ENCODE results near the gene HTATSF1.

HTATSF1 gene

DNA sequence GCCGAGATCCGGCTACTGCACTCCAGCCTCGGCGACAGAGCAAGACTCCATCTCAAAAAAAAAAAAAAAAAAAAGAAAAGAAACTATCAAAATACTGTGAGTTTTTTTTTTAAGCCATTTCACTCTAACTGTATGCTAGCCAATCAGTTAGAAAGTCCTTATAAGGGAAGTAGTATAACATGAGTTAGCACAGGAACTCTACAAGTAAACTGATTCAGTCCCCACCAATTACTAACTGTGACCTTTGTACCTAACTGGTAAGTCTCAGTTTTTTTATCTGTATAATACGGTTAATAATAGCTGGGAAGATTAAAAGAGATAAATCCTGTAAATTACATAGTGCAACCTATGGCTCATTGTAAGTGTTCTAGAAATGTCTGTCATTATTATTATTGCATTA, 44.8 kb upstream of the HTATSF1 start:
- TF ChIP-seq, protein P1, sequence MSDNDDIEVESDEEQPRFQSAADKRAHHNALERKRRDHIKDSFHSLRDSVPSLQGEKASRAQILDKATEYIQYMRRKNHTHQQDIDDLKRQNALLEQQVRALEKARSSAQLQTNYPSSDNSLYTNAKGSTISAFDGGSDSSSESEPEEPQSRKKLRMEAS (IDR thresholded peaks at IDR 0.05): no peak
- no peak for TF ChIP-seq CREB1 (IDR thresholded peaks at IDR 0.05; ENCODE audit: low read depth)

DNA sequence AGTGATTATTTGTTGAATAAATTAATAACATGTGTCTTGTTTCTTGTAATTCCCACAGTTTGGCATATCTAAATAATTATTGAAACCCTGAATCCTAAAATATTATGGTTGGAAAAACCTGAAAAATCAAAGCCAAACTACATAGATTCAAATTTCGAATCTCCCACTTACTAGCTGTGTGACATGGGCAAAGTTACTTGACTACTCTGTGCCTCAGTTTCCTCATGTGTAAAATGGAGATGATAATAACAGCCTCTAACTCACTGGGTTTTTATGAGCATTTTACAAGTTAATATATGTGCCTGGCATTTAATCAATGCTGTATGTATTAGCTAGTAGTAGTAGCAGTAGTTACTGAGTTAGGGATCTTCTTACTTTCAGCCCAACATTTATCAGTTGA, 44.3 kb upstream of the HTATSF1 start:
- no peak for TF ChIP-seq TAF1 (IDR thresholded peaks at IDR 0.05; ENCODE audit: low read depth)
- TF ChIP-seq TEAD4 (IDR thresholded peaks at IDR 0.05): no peak
- no peak for TF ChIP-seq ZBTB7A (IDR thresholded peaks at IDR 0.05; ENCODE audit: low read depth)
- no peak for TF ChIP-seq YY1 (IDR thresholded peaks at IDR 0.05; ENCODE audit: low read depth)

DNA sequence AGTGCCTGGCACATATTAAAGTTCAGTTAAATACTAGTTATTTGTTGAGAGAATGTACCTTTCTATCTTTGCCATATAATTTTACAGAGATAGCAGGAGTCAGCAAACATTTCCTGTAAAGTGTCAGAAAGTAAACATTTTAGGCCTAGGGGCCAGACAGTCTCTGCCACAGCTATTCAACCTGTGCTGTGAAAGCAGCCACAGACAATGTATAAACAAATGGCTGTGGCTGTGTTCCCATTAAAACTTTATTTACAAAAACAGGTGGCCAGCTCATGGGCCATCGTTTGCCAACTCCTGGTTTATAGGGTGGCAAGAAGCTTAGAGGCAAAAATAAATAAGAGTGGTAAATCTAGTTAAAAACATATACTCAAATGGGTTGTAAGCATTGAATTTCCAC, 43.6 kb upstream of the HTATSF1 start:
- TF ChIP-seq TAF1 (IDR thresholded peaks at IDR 0.05; ENCODE audit: low read depth): no peak
- TF ChIP-seq, protein P1 (IDR thresholded peaks at IDR 0.05): no peak
- no peak for TF ChIP-seq TCF12 (IDR thresholded peaks at IDR 0.05; ENCODE audit: low read depth)
- TF ChIP-seq ZBTB7A (IDR thresholded peaks at IDR 0.05; ENCODE audit: low read depth): no peak
- no peak for TF ChIP-seq EP300 (IDR thresholded peaks at IDR 0.05; ENCODE audit: borderline replicate concordance)
- no peak for TF ChIP-seq RAD21 (IDR thresholded peaks at IDR 0.05; ENCODE audit: low read depth)
- TF ChIP-seq TEAD4 (IDR thresholded peaks at IDR 0.05): no peak
- no peak for TF ChIP-seq YY1 (IDR thresholded peaks at IDR 0.05; ENCODE audit: low read depth)
- TF ChIP-seq NFIC (IDR thresholded peaks at IDR 0.05): no peak
- TF ChIP-seq EGR1 (IDR thresholded peaks at IDR 0.05): no peak
- TF ChIP-seq, protein P2, sequence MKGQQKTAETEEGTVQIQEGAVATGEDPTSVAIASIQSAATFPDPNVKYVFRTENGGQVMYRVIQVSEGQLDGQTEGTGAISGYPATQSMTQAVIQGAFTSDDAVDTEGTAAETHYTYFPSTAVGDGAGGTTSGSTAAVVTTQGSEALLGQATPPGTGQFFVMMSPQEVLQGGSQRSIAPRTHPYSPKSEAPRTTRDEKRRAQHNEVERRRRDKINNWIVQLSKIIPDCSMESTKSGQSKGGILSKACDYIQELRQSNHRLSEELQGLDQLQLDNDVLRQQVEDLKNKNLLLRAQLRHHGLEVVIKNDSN (IDR thresholded peaks at IDR 0.05): no peak
- TF ChIP-seq, protein P3, sequence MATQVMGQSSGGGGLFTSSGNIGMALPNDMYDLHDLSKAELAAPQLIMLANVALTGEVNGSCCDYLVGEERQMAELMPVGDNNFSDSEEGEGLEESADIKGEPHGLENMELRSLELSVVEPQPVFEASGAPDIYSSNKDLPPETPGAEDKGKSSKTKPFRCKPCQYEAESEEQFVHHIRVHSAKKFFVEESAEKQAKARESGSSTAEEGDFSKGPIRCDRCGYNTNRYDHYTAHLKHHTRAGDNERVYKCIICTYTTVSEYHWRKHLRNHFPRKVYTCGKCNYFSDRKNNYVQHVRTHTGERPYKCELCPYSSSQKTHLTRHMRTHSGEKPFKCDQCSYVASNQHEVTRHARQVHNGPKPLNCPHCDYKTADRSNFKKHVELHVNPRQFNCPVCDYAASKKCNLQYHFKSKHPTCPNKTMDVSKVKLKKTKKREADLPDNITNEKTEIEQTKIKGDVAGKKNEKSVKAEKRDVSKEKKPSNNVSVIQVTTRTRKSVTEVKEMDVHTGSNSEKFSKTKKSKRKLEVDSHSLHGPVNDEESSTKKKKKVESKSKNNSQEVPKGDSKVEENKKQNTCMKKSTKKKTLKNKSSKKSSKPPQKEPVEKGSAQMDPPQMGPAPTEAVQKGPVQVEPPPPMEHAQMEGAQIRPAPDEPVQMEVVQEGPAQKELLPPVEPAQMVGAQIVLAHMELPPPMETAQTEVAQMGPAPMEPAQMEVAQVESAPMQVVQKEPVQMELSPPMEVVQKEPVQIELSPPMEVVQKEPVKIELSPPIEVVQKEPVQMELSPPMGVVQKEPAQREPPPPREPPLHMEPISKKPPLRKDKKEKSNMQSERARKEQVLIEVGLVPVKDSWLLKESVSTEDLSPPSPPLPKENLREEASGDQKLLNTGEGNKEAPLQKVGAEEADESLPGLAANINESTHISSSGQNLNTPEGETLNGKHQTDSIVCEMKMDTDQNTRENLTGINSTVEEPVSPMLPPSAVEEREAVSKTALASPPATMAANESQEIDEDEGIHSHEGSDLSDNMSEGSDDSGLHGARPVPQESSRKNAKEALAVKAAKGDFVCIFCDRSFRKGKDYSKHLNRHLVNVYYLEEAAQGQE (IDR thresholded peaks at IDR 0.05; ENCODE audit: low read depth): no peak
- no peak for TF ChIP-seq FOXM1 (IDR thresholded peaks at IDR 0.05; ENCODE audit: borderline replicate concordance, low read depth)
- no peak for TF ChIP-seq CREB1 (IDR thresholded peaks at IDR 0.05; ENCODE audit: low read depth)
- no peak for TF ChIP-seq CEBPB (IDR thresholded peaks at IDR 0.05)

DNA sequence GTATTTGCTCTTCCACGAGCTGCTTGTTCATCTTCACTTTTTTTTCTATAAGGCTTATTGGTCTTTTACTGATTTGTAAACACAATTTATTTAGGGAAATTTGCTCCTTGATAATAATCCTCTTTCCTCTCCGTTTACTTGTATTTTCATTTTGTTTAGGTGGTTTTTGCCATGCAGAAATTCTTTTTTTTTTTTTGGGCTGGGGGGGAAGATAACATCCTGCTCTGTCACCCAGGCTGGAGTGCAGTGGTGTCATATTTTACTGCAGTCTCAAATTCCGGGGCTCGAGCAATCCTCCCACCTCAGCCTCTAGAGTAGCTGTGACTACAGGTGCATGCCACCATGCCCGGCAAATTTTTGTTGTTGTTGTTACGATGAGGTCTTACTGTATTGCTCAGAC, 41.3 kb upstream of the HTATSF1 start:
- no peak for TF ChIP-seq ZBTB7A (IDR thresholded peaks at IDR 0.05; ENCODE audit: low read depth)
- no peak for TF ChIP-seq CREB1 (IDR thresholded peaks at IDR 0.05; ENCODE audit: low read depth)
- no peak for TF ChIP-seq RAD21 (IDR thresholded peaks at IDR 0.05; ENCODE audit: low read depth)
- TF ChIP-seq NFIC (IDR thresholded peaks at IDR 0.05): no peak
- TF ChIP-seq TAF1 (IDR thresholded peaks at IDR 0.05; ENCODE audit: low read depth): no peak
- TF ChIP-seq TCF12 (IDR thresholded peaks at IDR 0.05; ENCODE audit: low read depth): no peak
- TF ChIP-seq TEAD4 (IDR thresholded peaks at IDR 0.05): no peak
- TF ChIP-seq, protein P3 (IDR thresholded peaks at IDR 0.05; ENCODE audit: low read depth): no peak
- no peak for TF ChIP-seq CEBPB (IDR thresholded peaks at IDR 0.05)
- no peak for TF ChIP-seq EP300 (IDR thresholded peaks at IDR 0.05; ENCODE audit: borderline replicate concordance)
- TF ChIP-seq EGR1 (IDR thresholded peaks at IDR 0.05): no peak
- TF ChIP-seq, protein P2 (IDR thresholded peaks at IDR 0.05): no peak
- no peak for TF ChIP-seq FOXM1 (IDR thresholded peaks at IDR 0.05; ENCODE audit: borderline replicate concordance, low read depth)
- no peak for TF ChIP-seq YY1 (IDR thresholded peaks at IDR 0.05; ENCODE audit: low read depth)
- TF ChIP-seq, protein P1 (IDR thresholded peaks at IDR 0.05): no peak

DNA sequence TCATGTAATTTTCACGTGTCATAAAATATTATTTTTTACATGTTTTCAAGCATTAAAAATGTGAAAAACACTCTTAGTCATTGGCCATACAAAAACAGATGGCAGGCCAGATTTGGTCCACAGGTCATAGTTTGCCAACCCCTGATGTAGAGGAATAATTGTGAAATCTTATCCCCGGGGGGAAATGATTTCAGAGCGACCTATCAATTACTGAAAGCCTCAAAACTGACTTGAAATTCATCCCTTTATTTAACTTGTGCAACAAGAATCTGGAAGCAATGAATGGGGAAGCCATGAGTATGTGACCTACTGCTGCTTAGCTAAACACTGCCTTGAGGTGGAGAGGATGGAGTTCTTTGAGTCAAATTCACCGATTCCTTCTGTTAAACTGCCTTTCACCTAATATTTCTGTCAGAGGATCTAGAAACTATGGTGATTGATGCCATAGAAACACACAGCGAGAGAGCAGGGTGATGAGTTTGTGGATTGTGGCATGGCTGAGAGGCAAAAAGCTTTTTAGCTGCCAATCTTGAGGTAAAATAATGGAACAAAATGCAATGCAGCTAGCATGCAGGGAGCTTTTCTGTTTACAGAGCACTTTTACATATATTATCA, 40.0 kb upstream of the HTATSF1 start:
- TF ChIP-seq, protein P3 (IDR thresholded peaks at IDR 0.05; ENCODE audit: low read depth): no peak
- TF ChIP-seq TCF12 (IDR thresholded peaks at IDR 0.05; ENCODE audit: low read depth) (no peak), CREB1 (IDR thresholded peaks at IDR 0.05; ENCODE audit: low read depth) (no peak), YY1 (IDR thresholded peaks at IDR 0.05; ENCODE audit: low read depth) (no peak)
- TF ChIP-seq, protein P1 (IDR thresholded peaks at IDR 0.05): no peak

Measured in Ishikawa (cell line).